Caco-2 (cell line): ENCODE measurements around the gene TNFAIP8. TPM values are rescaled to one million over a fixed set of nuclear protein-coding genes. Genes with fewer than 3 reads are reported as not detected.

ENCODE experiments used
- BruUV-seq: library from RNA; stranded (reverse); fragments of 400-500 nt; replicated peaks from 2 replicates; lab custom pipeline; 2021; lab: Mats Ljungman, UMichigan
- CTCF ChIA-PET: fragments of 300-600 bp; sonication (Branson Sonifier 250); formaldehyde crosslinking; loops from one replicate; lab custom pipeline; 2022; ENCODE audit warnings: antibody characterized with exemption; lab: Charles Lee
- POLR2A ChIA-PET: fragments of 300-600 bp; sonication (Branson Sonifier 250); formaldehyde crosslinking; loops from one replicate; lab custom pipeline; 2022; ENCODE audit warnings: antibody characterized with exemption; lab: Charles Lee
- DNase-seq, 2 experiments: peaks; one replicate each; pipeline versions ENCODE4 v3.0.0 to v3.0.0-alpha.2; 2020 to 2022
- H3K27me3 ChIP-seq: replicated peaks from 2 replicates; pipeline ENCODE4 v1.6.0; 2011; ENCODE audit warnings: low read length; ENCODE audit not compliant: control insufficient read depth, insufficient read depth
- H3K36me3 ChIP-seq: 2 replicates; pipeline ENCODE4 v1.5.1; 2011; ENCODE audit warnings: low read length; ENCODE audit not compliant: control insufficient read depth, insufficient read depth
- H3K4me1 ChIP-seq: fragments of 250-450 bp; sonication (Bioruptor Pico); 2 replicates; pipeline ENCODE4 v1.5.1; 2020; ENCODE audit warnings: mild to moderate bottlenecking
- H3K4me3 ChIP-seq: 2 replicates; pipeline ENCODE4 v1.5.1; 2011; ENCODE audit warnings: low read depth, mild to moderate bottlenecking, control low read depth, low read length
- H3K9me3 ChIP-seq: fragments of 250-450 bp; sonication (Bioruptor Pico); 2 replicates; pipeline ENCODE4 v1.5.1; 2020; ENCODE audit warnings: mild to moderate bottlenecking, moderate library complexity
- H3K27ac Mint-ChIP-seq: one replicate; pipeline ENCODE4 v1.8.0; 2022; ENCODE audit warnings: mixed read lengths; ENCODE audit not compliant: unreplicated experiment
- H3K27me3 Mint-ChIP-seq: one replicate; pipeline ENCODE4 v1.8.0; 2022; ENCODE audit warnings: mixed read lengths; ENCODE audit not compliant: insufficient read depth, unreplicated experiment
- H3K36me3 Mint-ChIP-seq: one replicate; pipeline ENCODE4 v1.8.0; 2022; ENCODE audit warnings: mild to moderate bottlenecking, mixed read lengths; ENCODE audit not compliant: insufficient read depth, unreplicated experiment
- H3K4me1 Mint-ChIP-seq: one replicate; pipeline ENCODE4 v1.8.0; 2022; ENCODE audit warnings: low read depth, mixed read lengths; ENCODE audit not compliant: unreplicated experiment
- H3K4me3 Mint-ChIP-seq: one replicate; pipeline ENCODE4 v1.8.0; 2022; ENCODE audit warnings: mild to moderate bottlenecking, moderate library complexity, mixed read lengths; ENCODE audit not compliant: unreplicated experiment
- H3K9me3 Mint-ChIP-seq: one replicate; pipeline ENCODE4 v1.8.0; 2022; ENCODE audit warnings: mixed read lengths; ENCODE audit not compliant: unreplicated experiment
- intact Hi-C: fragments of 100-400 bp; cut with micrococcal nuclease; formaldehyde crosslinking; loops from one replicate; pipeline ENCODE4 v1.10.0; 2022; ENCODE audit not compliant: unreplicated experiment
- total RNA-seq: library from RNA; stranded (reverse); gene quantifications from 2 replicates; pipeline ENCODE4 v1.2.3, GENCODE V29; 2022
- TF ChIP-seq, protein P1 (sequence below), 2 experiments: fragments of 200-600 bp in 1 of 2; IDR thresholded peaks; 1 replicate in 1 of 2; 2 replicates in 1 of 2; pipeline versions ENCODE4 v1.5.1 to v1.8.0; 2011 to 2022; ENCODE audit warnings: antibody characterized with exemption in 1 of 2, control low read depth in 1 of 2, inconsistent platforms in 1 of 2, low read depth in 1 of 2, low read length in 1 of 2, mild to moderate bottlenecking in 1 of 2, moderate library complexity in 1 of 2; ENCODE audit not compliant: insufficient read depth in 1 of 2, severe bottlenecking in 1 of 2, unreplicated experiment in 1 of 2

Gene TNFAIP8
- total RNA-seq, 1 experiment from 2014 or later: 7.4 TPM

DNA sequence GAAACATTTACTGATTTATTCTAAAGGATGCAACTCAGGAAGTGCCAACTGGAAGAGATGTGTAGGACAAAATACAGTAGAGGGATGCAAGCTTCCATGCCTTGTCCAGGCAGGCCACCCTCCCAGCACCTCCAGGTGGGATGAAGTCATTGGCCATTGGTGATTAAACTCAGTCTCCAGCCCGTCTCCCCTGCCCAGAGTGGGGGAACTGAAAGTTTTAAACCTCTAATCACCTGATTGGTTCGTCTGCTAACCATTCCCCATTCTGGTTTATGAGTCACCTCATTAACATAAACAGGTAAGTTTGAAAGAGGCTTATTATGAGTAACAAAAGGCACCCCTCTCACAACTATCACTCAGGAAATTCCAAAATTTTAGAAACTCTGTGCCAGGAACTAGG, 8.1 kb downstream of the TNFAIP8 start:
- Mint-ChIP-seq H3K36me3 (no peaks in the 10 kb centered on the region), H3K4me1 (peaks cover 10% of the 10 kb centered on the region), H3K9me3 (no peaks in the 10 kb centered on the region), H3K27me3 (no peaks in the 10 kb centered on the region), H3K4me3 (no peak overlapping the region), H3K27ac (no peak overlapping the region)
- intact Hi-C loops: no loop called here
- no TSS peak for BruUV-seq
- Histone ChIP-seq H3K9me3 (no peaks in the 10 kb centered on the region), H3K27me3 (no peaks in the 10 kb centered on the region), H3K4me1 (peaks cover 4% of the 10 kb centered on the region; the same call in 1 of the 2 replicates), H3K36me3 (no peaks in the 10 kb centered on the region), H3K4me3 (no peak overlapping the region)
- ChIA-PET POLR2A (no interaction called here), CTCF (no interaction called here)
- TF ChIP-seq, protein P1, sequence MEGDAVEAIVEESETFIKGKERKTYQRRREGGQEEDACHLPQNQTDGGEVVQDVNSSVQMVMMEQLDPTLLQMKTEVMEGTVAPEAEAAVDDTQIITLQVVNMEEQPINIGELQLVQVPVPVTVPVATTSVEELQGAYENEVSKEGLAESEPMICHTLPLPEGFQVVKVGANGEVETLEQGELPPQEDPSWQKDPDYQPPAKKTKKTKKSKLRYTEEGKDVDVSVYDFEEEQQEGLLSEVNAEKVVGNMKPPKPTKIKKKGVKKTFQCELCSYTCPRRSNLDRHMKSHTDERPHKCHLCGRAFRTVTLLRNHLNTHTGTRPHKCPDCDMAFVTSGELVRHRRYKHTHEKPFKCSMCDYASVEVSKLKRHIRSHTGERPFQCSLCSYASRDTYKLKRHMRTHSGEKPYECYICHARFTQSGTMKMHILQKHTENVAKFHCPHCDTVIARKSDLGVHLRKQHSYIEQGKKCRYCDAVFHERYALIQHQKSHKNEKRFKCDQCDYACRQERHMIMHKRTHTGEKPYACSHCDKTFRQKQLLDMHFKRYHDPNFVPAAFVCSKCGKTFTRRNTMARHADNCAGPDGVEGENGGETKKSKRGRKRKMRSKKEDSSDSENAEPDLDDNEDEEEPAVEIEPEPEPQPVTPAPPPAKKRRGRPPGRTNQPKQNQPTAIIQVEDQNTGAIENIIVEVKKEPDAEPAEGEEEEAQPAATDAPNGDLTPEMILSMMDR (IDR thresholded peaks at IDR 0.05; ENCODE audit: insufficient read depth in 1 of 2, low read depth in 1 of 2, low read length in 1 of 2, severe bottlenecking in 1 of 2, unreplicated experiment in 1 of 2): no peak
- DNase-seq: no peak

DNA sequence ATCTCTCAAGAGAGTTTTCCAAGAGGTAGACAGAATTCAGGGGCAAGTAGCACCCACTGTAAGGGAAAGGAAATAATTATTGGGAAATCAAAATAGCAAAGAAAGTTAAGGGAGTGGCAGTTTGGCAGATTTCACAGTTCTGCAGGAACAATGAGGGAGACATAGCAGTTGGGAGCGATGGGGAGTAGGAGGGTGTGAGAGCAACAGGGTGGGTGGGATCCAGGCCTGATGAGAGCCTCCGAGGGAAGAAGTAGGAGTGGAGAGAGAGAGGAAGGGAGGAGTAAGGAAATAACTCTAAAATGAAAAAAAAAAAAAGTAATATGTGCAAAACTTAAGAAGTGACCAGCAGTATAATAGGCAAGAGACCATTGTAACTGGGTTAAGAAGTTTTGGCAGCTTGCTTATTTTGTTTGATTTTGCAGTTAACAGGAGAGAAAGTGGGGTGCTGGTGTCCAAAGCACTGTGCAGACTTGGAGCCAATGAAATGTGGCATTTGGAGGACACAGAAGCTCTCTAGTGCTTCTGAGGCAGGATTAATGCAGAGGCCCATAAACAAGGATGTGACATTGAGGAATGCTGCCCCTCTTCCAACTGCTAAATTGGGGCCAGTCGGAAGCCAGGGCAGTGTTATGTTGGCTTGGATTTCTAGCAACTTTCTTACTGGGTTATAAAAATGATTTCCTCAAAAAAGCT, 10.2 kb downstream of the TNFAIP8 start:
- no peaks in the 10 kb centered on the region for H3K9me3 ChIP-seq
- no peaks in the 10 kb centered on the region for H3K27me3 ChIP-seq
- H3K4me3 ChIP-seq: no peak overlapping the region
- intact Hi-C loops: no loop called here
- H3K4me1 ChIP-seq: no peaks in the 10 kb centered on the region
- BruUV-seq: no TSS peak
- H3K4me1 Mint-ChIP-seq: peaks cover 5% of the 10 kb centered on the region
- DNase-seq: no peak
- no peaks in the 10 kb centered on the region for H3K9me3 Mint-ChIP-seq
- CTCF ChIA-PET: no interaction called here
- TF ChIP-seq, protein P1 (IDR thresholded peaks at IDR 0.05; ENCODE audit: insufficient read depth in 1 of 2, low read depth in 1 of 2, low read length in 1 of 2, severe bottlenecking in 1 of 2, unreplicated experiment in 1 of 2): no peak
- POLR2A ChIA-PET: no interaction called here
- no peak overlapping the region for H3K4me3 Mint-ChIP-seq
- no peaks in the 10 kb centered on the region for H3K36me3 Mint-ChIP-seq
- no peaks in the 10 kb centered on the region for H3K27me3 Mint-ChIP-seq
- H3K27ac Mint-ChIP-seq: no peak overlapping the region
- H3K36me3 ChIP-seq: no peaks in the 10 kb centered on the region

DNA sequence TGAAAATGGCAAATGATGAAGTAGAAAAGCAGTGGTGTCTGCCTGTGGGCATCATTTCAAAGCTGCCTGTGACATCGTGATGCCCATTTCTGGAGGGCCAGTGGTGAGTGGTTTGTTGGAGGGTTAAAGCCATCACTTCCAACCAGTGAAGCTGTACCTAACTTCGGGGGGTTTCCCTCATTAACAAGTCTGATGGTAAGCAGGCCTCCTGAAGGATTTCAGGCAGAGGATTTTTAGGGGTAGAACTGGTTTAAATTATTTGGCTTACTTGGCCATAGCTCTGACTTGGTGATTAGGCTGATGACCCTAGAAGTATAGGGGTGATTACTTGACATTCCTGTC, 10.7 kb downstream of the TNFAIP8 start:
- no peaks in the 10 kb centered on the region for H3K4me1 ChIP-seq
- Mint-ChIP-seq H3K36me3 (no peaks in the 10 kb centered on the region), H3K4me3 (no peak overlapping the region), H3K27ac (no peak overlapping the region), H3K9me3 (no peaks in the 10 kb centered on the region), H3K4me1 (no peaks in the 10 kb centered on the region), H3K27me3 (no peaks in the 10 kb centered on the region)
- POLR2A ChIA-PET: no interaction called here
- TF ChIP-seq, protein P1 (IDR thresholded peaks at IDR 0.05; ENCODE audit: insufficient read depth in 1 of 2, low read depth in 1 of 2, low read length in 1 of 2, severe bottlenecking in 1 of 2, unreplicated experiment in 1 of 2): no peak
- CTCF ChIA-PET: no interaction called here
- BruUV-seq: no TSS peak
- no peaks in the 10 kb centered on the region for H3K36me3 ChIP-seq
- intact Hi-C loops: no loop called here
- no peak overlapping the region for H3K4me3 ChIP-seq
- H3K27me3 ChIP-seq: no peaks in the 10 kb centered on the region
- DNase-seq: no peak
- H3K9me3 ChIP-seq: no peaks in the 10 kb centered on the region
